ENCODE results near the gene SLC29A3. TPM values are rescaled to one million over a fixed set of nuclear protein-coding genes. Genes with fewer than 3 reads are reported as not detected.

SLC29A3 gene
- total and polyA plus RNA-seq, 2 of the 8 experiments (the other 6 are each of a cell fraction or from before 2014, with no cell fraction given), result 14.0 to 24.6 TPM

DNA sequence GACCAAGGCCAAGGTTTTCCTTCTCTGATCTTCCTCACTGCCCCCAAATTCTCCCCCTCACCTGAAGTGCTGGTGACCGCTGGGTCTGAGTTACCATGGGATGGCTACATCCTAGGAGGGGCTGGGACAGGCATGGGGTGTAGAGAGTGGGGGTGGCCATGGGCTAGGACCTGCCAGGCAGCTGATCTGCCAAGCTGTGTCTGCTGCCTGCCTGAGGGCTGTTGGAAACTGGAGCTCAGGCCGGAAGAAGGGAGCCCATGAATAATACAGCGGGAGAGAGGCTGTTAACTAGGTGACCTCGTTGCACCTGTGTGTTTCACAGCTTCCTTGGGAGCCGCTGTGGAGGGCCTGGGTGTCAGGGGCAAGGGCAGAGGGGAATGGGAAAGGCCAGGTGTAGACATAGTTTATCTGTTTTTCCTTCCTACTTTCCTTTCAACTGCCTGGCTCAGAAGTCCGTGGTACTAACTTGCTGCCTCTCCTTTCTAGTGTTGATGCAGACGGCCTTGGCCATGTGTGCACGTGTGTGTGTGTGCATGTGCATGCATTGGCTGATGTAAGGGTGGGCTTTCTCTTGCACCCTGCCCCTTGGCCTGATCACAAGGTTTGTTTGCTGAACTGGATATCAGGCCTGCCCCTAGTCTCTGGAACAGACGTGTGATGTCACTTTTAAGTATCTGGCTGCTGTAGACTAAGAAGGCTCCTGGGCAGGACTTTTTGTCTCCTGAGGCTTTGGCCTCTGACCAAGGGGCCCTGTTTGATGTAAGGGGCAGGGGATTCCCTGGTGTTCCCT, 89.6 kb downstream of the SLC29A3 start:
- H3K4me1 ChIP-seq (replicated peaks in 1 of 4; ENCODE audit: control insufficient read depth in 3 of 4, insufficient read depth in 4 of 4, low read length in 3 of 4), result peaks cover 3 to 4% (median 4%) of the 10 kb centered on the region in 4 experiments; a peak in 4 of 7 replicates
- H3K56ac ChIP-seq (replicated peaks; ENCODE audit: insufficient read length, low read depth, low read length), result no peak overlapping the region
- H2BK20ac ChIP-seq (ENCODE audit: low read length), result no peak overlapping the region
- H3K14ac ChIP-seq (ENCODE audit: insufficient read length), result no peak overlapping the region
- 88% methylated on average over 9 of the region's 9 CpGs; no CpG with 5 or more reads in 1 of the 2 experiments for WGBS, 2 experiments (ENCODE audit: extremely low coverage in 1 of 2, insufficient coverage in 1 of 2, insufficient read length in 1 of 2, insufficient replicate concordance in 2 of 2, low coverage in 1 of 2, low lambda C conversion rate in 2 of 2, missing lambda C conversion rate in 1 of 2)
- H3K36me3 ChIP-seq (ENCODE audit: control insufficient read depth in 2 of 4, insufficient read depth in 4 of 4, low read length in 3 of 4), result no peaks in the 10 kb centered on the region
- POLR2A ChIA-PET (ENCODE audit: partially characterized antibody), result interaction anchor here (0.9 to 1.8 kb wide), 2 partner anchors 11 to 12 kb away, joined by 3 to 4 read pairs; partner anchors contain the start of gene CDH23
- H3K4ac ChIP-seq (replicated peaks; ENCODE audit: insufficient read length, low read depth, low read length), result no peak overlapping the region
- no peak overlapping the region for H2BK120ac ChIP-seq (replicated peaks; ENCODE audit: low read depth, low read length)
- no peak overlapping the region for H3K27ac ChIP-seq (ENCODE audit: low read depth, low read length)
- no peaks in the 10 kb centered on the region for H3K79me1 ChIP-seq (ENCODE audit: low read depth, low read length)
- 0 out of 2 replicates have a peak overlapping the region, but pooled peaks have one; percentile 67 for H2BK15ac ChIP-seq (ENCODE audit: low read length)
- no peak overlapping the region for H3K4me3 ChIP-seq (ENCODE audit: extremely low read depth in 1 of 4, insufficient read depth in 2 of 4, low read depth in 3 of 4, low read length in 4 of 4)
- FAIRE-seq (no peak), DNase-seq (ENCODE audit: low read depth in 1 of 2, low spot score in 2 of 2) (peak in 1 of 2 experiments; percentile 39)
- no peaks in the 10 kb centered on the region for H4K20me1 ChIP-seq (replicated peaks in 1 of 2; ENCODE audit: control insufficient read depth in 1 of 2, insufficient read depth in 2 of 2, low read length in 2 of 2)
- H3K18ac ChIP-seq (ENCODE audit: extremely low read depth, low read length), result 0 out of 2 replicates have a peak overlapping the region, but pooled peaks have one; percentile 14
- no peaks in the 10 kb centered on the region; a peak in 1 of 7 replicates for H3K27me3 ChIP-seq (replicated peaks in 1 of 4; ENCODE audit: control insufficient read depth in 3 of 4, extremely low read depth in 1 of 4, insufficient read depth in 3 of 4, low read length in 3 of 4)
- H4K5ac ChIP-seq (ENCODE audit: insufficient read length, low read depth, low read length), result no peak overlapping the region
- H3K9me3 ChIP-seq (ENCODE audit: insufficient read depth in 2 of 2, low read depth in 1 of 2, low read length in 1 of 2), result peaks cover 0 to 10% of the 10 kb centered on the region in 2 experiments; a peak in 1 of 4 replicates
- H2BK5ac ChIP-seq (ENCODE audit: low read depth, low read length), result peak overlapping the region; percentile 60; the same call in 1 of the 2 replicates
- H2AK5ac ChIP-seq (ENCODE audit: low read depth, low read length), result 0 out of 2 replicates have a peak overlapping the region, but pooled peaks have one; percentile 19
- no peaks in the 10 kb centered on the region for H3K79me2 ChIP-seq (ENCODE audit: control insufficient read depth in 1 of 2, insufficient read depth in 2 of 2, low read length in 2 of 2)
- CTCF ChIA-PET (ENCODE audit: partially characterized antibody), result interaction anchor here (0.9 to 3.8 kb wide), 10 partner anchors 11 to 78 kb away, joined by 3 to 15 read pairs (median 4); no protein-coding TSS in a partner anchor
- H2BK12ac ChIP-seq (ENCODE audit: low read depth, low read length), result peak overlapping the region; percentile 53; the same call in 1 of the 2 replicates
- H3K23ac ChIP-seq (ENCODE audit: insufficient read length), result no peak overlapping the region
- H4K91ac ChIP-seq (replicated peaks; ENCODE audit: insufficient read length, low read length), result peak overlapping the region; percentile 42
- H2AFZ ChIP-seq (ENCODE audit: low read length), result no peak overlapping the region
- H3K4me2 ChIP-seq (ENCODE audit: insufficient read depth in 1 of 2, low read depth in 2 of 2, low read length in 2 of 2), result no peak overlapping the region
- peak overlapping the region; percentile 59; the same call in 1 of the 2 replicates for H4K8ac ChIP-seq (ENCODE audit: extremely low read depth, insufficient read depth, low read length)
- no peak overlapping the region for H3K9ac ChIP-seq (replicated peaks in 1 of 4; ENCODE audit: extremely low read depth in 1 of 4, low read depth in 3 of 4, low read length in 3 of 4)
- H3K23me2 ChIP-seq (ENCODE audit: low read depth, low read length), result no peaks in the 10 kb centered on the region
- TF ChIP-seq KDM1A (IDR thresholded peaks at IDR 0.05; ENCODE audit: borderline replicate concordance, low read length) (no peak), BRCA1 (IDR thresholded peaks at IDR 0.05; ENCODE audit: low read depth, low read length) (no peak), KDM4A (IDR thresholded peaks at IDR 0.05; ENCODE audit: low read depth, low read length, severe bottlenecking) (no peak), KDM5A (IDR thresholded peaks at IDR 0.05; ENCODE audit: low read length) (no peak), CREB1 (IDR thresholded peaks at IDR 0.05) (no peak), CBX5 (IDR thresholded peaks at IDR 0.05; ENCODE audit: low read depth, low read length) (no peak), TBP (IDR thresholded peaks at IDR 0.05; ENCODE audit: low read depth, low read length) (no peak)
- TF ChIP-seq, protein P1, sequence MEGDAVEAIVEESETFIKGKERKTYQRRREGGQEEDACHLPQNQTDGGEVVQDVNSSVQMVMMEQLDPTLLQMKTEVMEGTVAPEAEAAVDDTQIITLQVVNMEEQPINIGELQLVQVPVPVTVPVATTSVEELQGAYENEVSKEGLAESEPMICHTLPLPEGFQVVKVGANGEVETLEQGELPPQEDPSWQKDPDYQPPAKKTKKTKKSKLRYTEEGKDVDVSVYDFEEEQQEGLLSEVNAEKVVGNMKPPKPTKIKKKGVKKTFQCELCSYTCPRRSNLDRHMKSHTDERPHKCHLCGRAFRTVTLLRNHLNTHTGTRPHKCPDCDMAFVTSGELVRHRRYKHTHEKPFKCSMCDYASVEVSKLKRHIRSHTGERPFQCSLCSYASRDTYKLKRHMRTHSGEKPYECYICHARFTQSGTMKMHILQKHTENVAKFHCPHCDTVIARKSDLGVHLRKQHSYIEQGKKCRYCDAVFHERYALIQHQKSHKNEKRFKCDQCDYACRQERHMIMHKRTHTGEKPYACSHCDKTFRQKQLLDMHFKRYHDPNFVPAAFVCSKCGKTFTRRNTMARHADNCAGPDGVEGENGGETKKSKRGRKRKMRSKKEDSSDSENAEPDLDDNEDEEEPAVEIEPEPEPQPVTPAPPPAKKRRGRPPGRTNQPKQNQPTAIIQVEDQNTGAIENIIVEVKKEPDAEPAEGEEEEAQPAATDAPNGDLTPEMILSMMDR (IDR thresholded peaks at IDR 0.05; ENCODE audit: control extremely low read depth in 1 of 3, insufficient read depth in 1 of 3, low read depth in 1 of 3, low read length in 3 of 3), result no peak

All from H1 (cell line).